GM12801 (cell line): ENCODE results near the gene TMCO6.

Experiments used
- TF ChIP-seq, protein P1 (sequence below): IDR thresholded peaks from one replicate; pipeline ENCODE4 v1.5.1; 2011; ENCODE audit warnings: control low read depth; ENCODE audit not compliant: insufficient read length; ENCODE audit errors: extremely low read depth

Gene TMCO6

GRCh38 chr5:140639148-140639981 lies at the start of gene TMCO6:
Gene TMCO6, plus strand, starts transcription at chr5:140639451. Its CDS starts 77 bp downstream, at chr5:140639528.
- TF ChIP-seq, protein P1, sequence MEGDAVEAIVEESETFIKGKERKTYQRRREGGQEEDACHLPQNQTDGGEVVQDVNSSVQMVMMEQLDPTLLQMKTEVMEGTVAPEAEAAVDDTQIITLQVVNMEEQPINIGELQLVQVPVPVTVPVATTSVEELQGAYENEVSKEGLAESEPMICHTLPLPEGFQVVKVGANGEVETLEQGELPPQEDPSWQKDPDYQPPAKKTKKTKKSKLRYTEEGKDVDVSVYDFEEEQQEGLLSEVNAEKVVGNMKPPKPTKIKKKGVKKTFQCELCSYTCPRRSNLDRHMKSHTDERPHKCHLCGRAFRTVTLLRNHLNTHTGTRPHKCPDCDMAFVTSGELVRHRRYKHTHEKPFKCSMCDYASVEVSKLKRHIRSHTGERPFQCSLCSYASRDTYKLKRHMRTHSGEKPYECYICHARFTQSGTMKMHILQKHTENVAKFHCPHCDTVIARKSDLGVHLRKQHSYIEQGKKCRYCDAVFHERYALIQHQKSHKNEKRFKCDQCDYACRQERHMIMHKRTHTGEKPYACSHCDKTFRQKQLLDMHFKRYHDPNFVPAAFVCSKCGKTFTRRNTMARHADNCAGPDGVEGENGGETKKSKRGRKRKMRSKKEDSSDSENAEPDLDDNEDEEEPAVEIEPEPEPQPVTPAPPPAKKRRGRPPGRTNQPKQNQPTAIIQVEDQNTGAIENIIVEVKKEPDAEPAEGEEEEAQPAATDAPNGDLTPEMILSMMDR: no peak

DNA sequence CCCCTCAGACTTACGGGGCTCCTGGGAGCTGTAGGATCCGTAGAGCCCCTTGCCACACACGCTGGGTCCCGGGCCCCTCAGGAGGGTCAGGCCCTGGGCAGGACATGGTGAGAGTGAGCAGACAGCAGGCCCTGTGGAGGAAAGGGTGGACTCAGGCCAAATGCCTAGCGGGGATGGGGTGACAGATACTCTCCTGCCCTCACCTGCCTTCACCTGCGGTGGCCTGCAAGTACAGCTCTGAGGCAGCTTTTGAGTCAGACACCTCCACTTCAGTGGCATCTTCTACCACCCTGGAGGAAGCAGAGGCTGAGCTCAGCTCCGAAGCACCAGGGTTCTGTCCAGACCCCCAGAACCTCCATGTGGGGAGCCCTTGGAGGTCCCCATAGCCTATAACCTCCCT lies 48.4 kb upstream of the TMCO6 start:
- TF ChIP-seq, protein P1: no peak

GRCh38 chr5:140591747-140592372 lies 47.4 kb upstream of the TMCO6 start:
- TF ChIP-seq, protein P1: no peak

DNA sequence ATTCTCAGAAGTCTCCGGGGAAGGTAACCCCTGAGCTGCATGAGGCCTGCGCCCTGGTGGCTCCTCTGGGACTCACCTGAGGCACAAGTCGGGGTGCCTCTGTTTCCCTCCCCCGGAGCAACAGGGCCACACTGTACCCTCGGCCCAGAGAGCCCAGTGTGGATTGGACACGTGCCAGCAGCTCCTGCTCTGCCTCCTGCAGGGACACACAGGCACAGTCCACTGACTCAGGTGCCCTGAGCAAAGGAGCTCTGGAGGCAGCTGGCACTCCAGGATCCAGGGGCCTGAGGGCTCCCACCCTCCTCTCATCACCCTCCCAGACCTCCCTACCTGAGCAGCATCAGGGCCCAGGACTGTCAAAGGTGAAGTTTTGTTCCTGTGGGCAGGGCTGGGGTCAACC lies 45.1 kb upstream of the TMCO6 start:
- TF ChIP-seq, protein P1: no peak

- TF ChIP-seq, protein P1: no peak
These were observed 43.5 kb upstream of the TMCO6 start for GRCh38 chr5:140595538-140596300.

DNA sequence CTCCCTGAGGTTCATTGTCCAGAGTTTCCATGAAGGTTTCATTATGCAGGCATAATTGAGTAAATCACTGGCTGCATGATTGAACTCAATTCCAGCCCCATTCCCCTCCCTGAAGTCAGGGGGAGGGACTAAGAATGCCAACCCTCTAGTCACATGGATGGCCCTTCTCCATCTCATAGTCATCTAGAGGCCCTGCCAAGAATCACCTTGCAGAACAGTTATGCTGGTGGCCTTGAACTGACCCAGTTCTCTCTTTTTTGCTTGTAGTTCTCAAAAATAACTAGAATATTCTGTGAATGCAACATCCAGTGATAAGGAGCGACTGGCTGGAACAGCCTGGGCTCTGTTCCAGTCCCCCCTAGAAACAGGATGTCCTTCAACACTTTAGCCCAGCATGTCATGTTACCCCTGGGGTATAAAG lies 42.9 kb upstream of the TMCO6 start:
- TF ChIP-seq, protein P1: no peak

- TF ChIP-seq, protein P1: no peak
These were observed 40.4 kb upstream of the TMCO6 start for GRCh38 chr5:140598836-140599235.
